ENCODE data around the gene CRYAA. TPM values are rescaled to one million over a fixed set of nuclear protein-coding genes. Genes with fewer than 3 reads are reported as not detected.
A peak's percentile ranks its signal among the peaks of the same experiment; 100 is the strongest.

Gene CRYAA
- total RNA-seq, 1 experiment from 2014 or later, result not detected

DNA sequence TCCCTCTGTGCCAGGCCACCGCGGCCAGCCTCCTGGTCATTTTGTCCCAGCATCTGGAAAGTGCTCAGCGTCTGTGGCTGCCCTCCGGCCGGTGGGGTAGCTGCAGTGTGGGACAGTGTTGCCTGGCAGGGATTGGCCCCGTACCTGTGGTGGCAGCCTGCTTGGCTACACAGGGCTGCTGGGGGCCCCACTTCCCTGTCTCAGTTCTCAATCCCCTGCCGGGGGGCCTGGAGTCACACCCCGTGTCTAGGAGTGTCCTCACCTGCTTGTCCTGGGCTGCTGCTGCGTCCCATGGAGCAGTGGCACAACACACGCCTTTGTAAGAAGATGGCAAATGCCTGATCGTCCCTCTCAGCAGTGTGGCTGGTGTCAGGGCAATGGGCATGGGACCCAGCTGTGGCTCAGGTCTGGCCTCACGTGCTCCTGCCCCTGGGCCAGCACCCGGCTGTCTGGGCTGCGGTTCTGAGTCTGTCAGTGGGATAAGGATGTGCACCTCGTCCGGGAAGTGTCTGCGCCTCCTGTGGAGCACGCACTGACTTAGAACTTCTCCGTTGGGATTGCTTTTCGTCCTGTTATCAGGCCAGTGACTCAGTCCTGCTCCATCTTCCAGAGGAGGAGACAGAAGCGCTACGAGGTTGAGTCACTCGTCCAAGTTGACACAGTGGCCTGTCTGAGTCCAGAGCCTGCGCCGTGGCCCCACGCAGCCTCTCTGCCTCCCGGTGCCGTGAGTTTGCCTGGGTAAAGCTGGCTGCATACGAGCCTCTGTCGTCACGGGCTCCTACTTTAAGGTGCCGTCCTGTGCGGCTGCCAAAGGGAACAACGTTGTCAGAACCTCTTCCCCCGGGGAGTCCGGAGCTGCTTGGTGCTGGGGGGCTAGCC lies 41.0 kb downstream of the CRYAA start:
- Histone ChIP-seq H3K4me2 (ENCODE audit: insufficient read depth, insufficient read length, low read length) (no peak overlapping the region), H2AFZ (ENCODE audit: low read length) (no peak overlapping the region), H3K4me1 (ENCODE audit: insufficient read depth, low read length) (no peaks in the 10 kb centered on the region; the same call in 1 of the 2 replicates), H3T11ph (ENCODE audit: low read length) (no peak overlapping the region), H2BK15ac (ENCODE audit: low read depth, low read length) (no peak overlapping the region), H2BK120ac (ENCODE audit: low read depth, low read length, poor library complexity, severe bottlenecking) (no peak overlapping the region), H3K4ac (ENCODE audit: low read depth, low read length) (no peak overlapping the region), H4K91ac (ENCODE audit: insufficient read length, low read depth, low read length) (no peak overlapping the region), H3K56ac (ENCODE audit: insufficient read length, low read depth, low read length) (no peak overlapping the region), H3K79me1 (ENCODE audit: insufficient read depth, low read depth, low read length, poor library complexity, severe bottlenecking) (no peaks in the 10 kb centered on the region), H3K27me3 (ENCODE audit: insufficient read depth, low read length) (no peaks in the 10 kb centered on the region), H2BK5ac (ENCODE audit: insufficient read length, low read length) (peak overlapping the region; percentile 62), H3K18ac (ENCODE audit: insufficient read length, low read depth, low read length) (peak overlapping the region; percentile 48), H3K9me3 (ENCODE audit: control insufficient read depth, low read depth, low read length) (no peaks in the 10 kb centered on the region), H3K23me2 (ENCODE audit: insufficient read length, low read depth, low read length, poor library complexity, severe bottlenecking) (no peaks in the 10 kb centered on the region), H4K8ac (replicated peaks; ENCODE audit: insufficient read length, low read depth, low read length) (no peak overlapping the region), H4K20me1 (ENCODE audit: control insufficient read depth, insufficient read depth, insufficient read length) (no peaks in the 10 kb centered on the region), H2BK20ac (ENCODE audit: low read depth, low read length, poor library complexity, severe bottlenecking) (no peak overlapping the region), H3K79me2 (ENCODE audit: insufficient read depth, low read length) (no peaks in the 10 kb centered on the region), H3K27ac (ENCODE audit: insufficient read length, low read depth, low read length) (no peak overlapping the region), H2BK12ac (ENCODE audit: insufficient read length, low read depth, low read length) (no peak overlapping the region), H3K23ac (ENCODE audit: insufficient read length, low read depth, low read length) (no peak overlapping the region), H4K5ac (ENCODE audit: insufficient read length, low read depth, low read length) (no peak overlapping the region), H2AK5ac (ENCODE audit: insufficient read length, low read length) (no peak overlapping the region), H3K9ac (ENCODE audit: extremely low read depth, insufficient read length, low read length) (no peak overlapping the region), H3K14ac (ENCODE audit: insufficient read depth, low read length) (no peak overlapping the region)
- Mint-ChIP-seq H3K27ac (peak overlapping the region in 1 of 3 experiments; percentile 83; a peak in 1 of 7 replicates), H3K4me3 (no peak overlapping the region), H3K36me3 (ENCODE audit: insufficient read depth in 1 of 3, low read depth in 3 of 3) (no peaks in the 10 kb centered on the region; a peak in 1 of 7 replicates), H3K27me3 (ENCODE audit: low read depth) (peaks cover 3% of the 10 kb centered on the region), H3K4me1 (peaks cover 2 to 6% of the 10 kb centered on the region in 2 experiments; a peak in 2 of 4 replicates), H3K9me3 (peaks cover 6 to 8% of the 10 kb centered on the region in 2 experiments; a peak in 4 of 5 replicates)
- no CpG with 5 or more reads among the region's 36 CpGs for WGBS (ENCODE audit: extremely low coverage, insufficient read length, low lambda C conversion rate)
- peak; percentile 21 for DNase-seq
- TF ChIP-seq CTCF (conservative IDR thresholded peaks at IDR 0.05), result no peak
